ENCODE measurements around the gene GSK3B.

The GSK3B gene

GRCh38 chr3:119880966-119881365, 213.3 kb downstream of the GSK3B start:
- no peak for DNase-seq (ENCODE audit: low read depth)

- no peak for DNase-seq (ENCODE audit: low read depth)
Observed at GRCh38 chr3:119873646-119874045, 220.6 kb downstream of the GSK3B start.

- DNase-seq (ENCODE audit: low read depth): no peak
Observed at GRCh38 chr3:119872773-119873172, 221.5 kb downstream of the GSK3B start.

- DNase-seq (ENCODE audit: low read depth): no peak
Observed at GRCh38 chr3:119871571-119871970, 222.7 kb downstream of the GSK3B start.

- DNase-seq (ENCODE audit: low read depth): no peak
Observed at GRCh38 chr3:119870512-119870911, 223.7 kb downstream of the GSK3B start.

GRCh38 chr3:119864476-119864875, 229.8 kb downstream of the GSK3B start:
- no peak for DNase-seq (ENCODE audit: low read depth)

- no peak for DNase-seq (ENCODE audit: low read depth)
Observed at GRCh38 chr3:119862616-119863015, 231.6 kb downstream of the GSK3B start.

- no peak for DNase-seq (ENCODE audit: low read depth)
Observed at GRCh38 chr3:119861681-119862080, 232.6 kb downstream of the GSK3B start.

GRCh38 chr3:119859728-119860127, 234.5 kb downstream of the GSK3B start:
- DNase-seq (ENCODE audit: low read depth): no peak

- no peak for DNase-seq (ENCODE audit: low read depth)
Observed at GRCh38 chr3:119858957-119859356, 235.3 kb downstream of the GSK3B start.

- no peak for DNase-seq (ENCODE audit: low read depth)
Observed at GRCh38 chr3:119856695-119857094, 237.6 kb downstream of the GSK3B start.

- DNase-seq (ENCODE audit: low read depth): no peak
Observed at GRCh38 chr3:119849126-119849525, 245.1 kb downstream of the GSK3B start.

- no peak for DNase-seq (ENCODE audit: low read depth)
Observed at GRCh38 chr3:119841808-119842471, 252.3 kb downstream of the GSK3B start.

GRCh38 chr3:119835556-119835955, 258.7 kb downstream of the GSK3B start:
- DNase-seq (ENCODE audit: low read depth): no peak

GRCh38 chr3:119834754-119835370, 259.4 kb downstream of the GSK3B start:
- DNase-seq (ENCODE audit: low read depth): no peak

GRCh38 chr3:119831941-119832371, 262.3 kb downstream of the GSK3B start:
- no peak for DNase-seq (ENCODE audit: low read depth)

- DNase-seq (ENCODE audit: low read depth): no peak
Observed at GRCh38 chr3:119831022-119831421, 263.2 kb downstream of the GSK3B start.

GRCh38 chr3:119829420-119829819, 264.8 kb downstream of the GSK3B start:
- DNase-seq (ENCODE audit: low read depth): no peak

GRCh38 chr3:119826711-119827608, 267.3 kb downstream of the GSK3B start:
- DNase-seq (ENCODE audit: low read depth): no peak

- no peak for DNase-seq (ENCODE audit: low read depth)
Observed at GRCh38 chr3:119825820-119826219, 268.4 kb downstream of the GSK3B start.

GRCh38 chr3:119819806-119820205, 274.4 kb downstream of the GSK3B start:
- DNase-seq (ENCODE audit: low read depth): no peak

- DNase-seq (ENCODE audit: low read depth): no peak
Observed at GRCh38 chr3:119818937-119819336, 275.3 kb downstream of the GSK3B start.

Data from fibroblast of gingiva (primary cell).